Femur (tissue), 1 donor: ENCODE data around the gene AURKB.
"Not testable (repeated sequence)": the region's sequence is repeated elsewhere in the genome, so short reads cannot be mapped to it uniquely, and the experiment has no call there.

Experiments
- DNase-seq: peaks from one replicate; pipeline ENCODE4 v3.0.0-alpha.2; 2017

Gene AURKB

GRCh38 chr17:8224891-8225812 lies 14.8 kb upstream of the AURKB start:
- peak; percentile 38 for DNase-seq

GRCh38 chr17:8223356-8224126 lies 13.2 kb upstream of the AURKB start:
- DNase-seq = peak; percentile 81

- DNase-seq = peak; percentile 97
These were observed 12.4 kb upstream of the AURKB start for GRCh38 chr17:8222630-8223355.

GRCh38 chr17:8222380-8222629 lies 11.9 kb upstream of the AURKB start:
- no peak for DNase-seq

GRCh38 chr17:8221663-8222379 lies 11.4 kb upstream of the AURKB start:
- DNase-seq = peak; percentile 95

GRCh38 chr17:8220783-8221662 lies 10.6 kb upstream of the AURKB start:
- DNase-seq = peak; percentile 97

- DNase-seq = not testable (repeated sequence)
These were observed 3.6 kb upstream of the AURKB start for GRCh38 chr17:8214000-8214399.

GRCh38 chr17:8212312-8213180 lies 2.2 kb upstream of the AURKB start:
- DNase-seq = no peak

- DNase-seq = no peak
These were observed 535 bp upstream of the AURKB start for GRCh38 chr17:8210761-8211458.

GRCh38 chr17:8206536-8206935 lies 3.8 kb downstream of the AURKB start:
- no peak for DNase-seq

GRCh38 chr17:8204761-8205555 lies 5.4 kb downstream of the AURKB start:
- no peak for DNase-seq

GRCh38 chr17:8192070-8192815 lies 18.1 kb downstream of the AURKB start:
- peak; percentile 90 for DNase-seq

- no peak for DNase-seq
These were observed 19.9 kb downstream of the AURKB start for GRCh38 chr17:8190506-8190905.

- DNase-seq = peak; percentile 98
These were observed 20.5 kb downstream of the AURKB start, which contains the start of gene BORCS6 for GRCh38 chr17:8189711-8190477. TSS of gene BORCS6 (minus strand) at chr17:8190180. CDS start at chr17:8190140, 40 bp downstream.

- DNase-seq = peak; percentile 45
These were observed 21.2 kb downstream of the AURKB start for GRCh38 chr17:8189041-8189710.

GRCh38 chr17:8188263-8188839 lies 22.0 kb downstream of the AURKB start:
- peak; percentile 43 for DNase-seq
